H1 (cell line): Measurements from ENCODE around the gene CHST8. TPM values are rescaled to one million over a fixed set of nuclear protein-coding genes. Genes with fewer than 3 reads are reported as not detected.

Source experiments
- EZH2 ChIP-seq: fragments of 200-600 bp; sonication (generic); IDR thresholded peaks from 2 replicates; pipeline ENCODE4 v1.7.1; 2012; ENCODE audit warnings: low read depth, mild to moderate bottlenecking, moderate library complexity, low read length, inconsistent platforms; ENCODE audit not compliant: severe bottlenecking
- FOSL1 ChIP-seq: IDR thresholded peaks from 2 replicates; pipeline ENCODE4 v1.6.1; 2011; ENCODE audit warnings: mild to moderate bottlenecking, low read depth, low read length, moderate library complexity; ENCODE audit not compliant: insufficient read depth
- GTF2F1 ChIP-seq: IDR thresholded peaks from 2 replicates; pipeline ENCODE4 v1.6.1; 2012; ENCODE audit warnings: low read depth, low read length, improper control_type of control experiment, borderline replicate concordance
- RXRA ChIP-seq: IDR thresholded peaks from 2 replicates; pipeline ENCODE4 v1.6.1; 2011; ENCODE audit warnings: low read depth, mild to moderate bottlenecking, low read length, moderate library complexity; ENCODE audit not compliant: insufficient read depth
- SIX5 ChIP-seq: IDR thresholded peaks from 2 replicates; pipeline ENCODE4 v1.6.1; 2011; ENCODE audit warnings: mild to moderate bottlenecking, low read depth, low read length
- SP4 ChIP-seq: IDR thresholded peaks from 2 replicates; pipeline ENCODE4 v1.6.1; 2012; ENCODE audit warnings: low read length, inconsistent platforms
- YY1 ChIP-seq: IDR thresholded peaks from 2 replicates; pipeline ENCODE4 v1.6.1; 2011; ENCODE audit warnings: low read depth, mild to moderate bottlenecking, low read length
- polyA plus RNA-seq, 7 experiments: library from polyadenylated mRNA; depleted of rRNA in 3 of 7; stranded (reverse) in 5 of 7; unstranded in 2 of 7; fragments of >200 nt in 5 of 7; fragments of 200-250 nt in 2 of 7; gene quantifications; 1 replicate in 5 of 7; 2 replicates in 1 of 7; 4 replicates in 1 of 7; pipeline versions ENCODE4 v1.2.1 to v1.2.3, GENCODE V29; 2011 to 2013; ENCODE audit warnings: missing spikeins in 2 of 7, mixed read lengths in 2 of 7
- total RNA-seq: library from RNA; stranded (reverse); fragmentation: NEBNext Ultra II Directional; extraction: Animal tissue kit (Norgen Biotek cat#: 25700); gene quantifications from 2 replicates; pipeline ENCODE4 v1.2.1, GENCODE V29; 2021

CHST8 gene
- total and polyA plus RNA-seq, 2 of the 8 experiments (the other 6 are each of a cell fraction or from before 2014, with no cell fraction given), result 10.8 to 28.2 TPM

DNA sequence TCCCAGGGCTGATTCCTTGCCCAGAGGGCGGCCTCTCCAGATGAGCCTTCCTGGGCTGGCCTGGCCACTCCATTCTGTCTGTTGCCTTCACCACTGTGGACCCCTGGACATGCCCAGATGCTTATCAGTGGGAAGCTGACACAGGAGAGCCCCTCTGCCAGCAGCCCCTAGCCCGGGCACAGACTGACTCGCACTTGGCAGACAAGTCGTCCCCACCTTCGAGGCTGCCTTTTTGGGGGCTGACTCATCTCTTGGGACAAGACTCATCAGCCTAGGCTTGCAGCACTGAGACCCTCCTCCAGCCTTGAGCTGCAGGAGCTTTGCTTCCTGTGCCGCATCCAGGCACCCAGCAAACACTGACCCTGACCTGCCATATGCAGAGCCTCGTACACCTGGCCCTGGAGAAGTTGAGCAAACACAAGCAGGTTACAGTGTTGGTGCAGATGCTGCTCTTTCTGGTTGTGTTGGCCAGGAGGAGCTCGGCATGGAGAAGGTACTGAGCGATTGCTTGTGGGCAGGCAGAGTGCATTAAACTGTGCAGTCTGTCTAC, 8.1 kb downstream of the CHST8 start (continued):
- TF ChIP-seq SIX5 (no peak), RXRA (no peak), GTF2F1 (no peak), EZH2 (no peak), YY1 (no peak), SP4 (no peak), FOSL1 (no peak)
